HG03045 (cell line): Measurements from ENCODE around the gene GPX1.
"Not testable (repeated sequence)": the region's sequence is repeated elsewhere in the genome, so short reads cannot be mapped to it uniquely, and the experiment has no call there.

Experiments used
- ATAC-seq: cut with Tn5 transposase; IDR thresholded peaks from one replicate; pipeline ENCODE4 v1.9.1; 2021; ENCODE audit warnings: mild to moderate bottlenecking, moderate library complexity; ENCODE audit not compliant: unreplicated experiment

The GPX1 gene

GRCh38 chr3:49358884-49359225 is 702 bp upstream of the GPX1 start:
- ATAC-seq = no peak

GRCh38 chr3:49357443-49358216 is 523 bp downstream of the GPX1 start:
- ATAC-seq = not testable (repeated sequence)

GRCh38 chr3:49357095-49357442 is 1.1 kb downstream of the GPX1 start:
- ATAC-seq = not testable (repeated sequence)

- no peak for ATAC-seq
These were observed 5.2 kb downstream of the GPX1 start for GRCh38 chr3:49352890-49353421.

- no peak for ATAC-seq
These were observed 5.9 kb downstream of the GPX1 start for GRCh38 chr3:49352281-49352680.

GRCh38 chr3:49351521-49352011 is 6.6 kb downstream of the GPX1 start:
- ATAC-seq = no peak

- ATAC-seq = no peak
These were observed 8.6 kb downstream of the GPX1 start for GRCh38 chr3:49349348-49350114.

- ATAC-seq = not testable (repeated sequence)
These were observed 9.8 kb downstream of the GPX1 start for GRCh38 chr3:49348361-49348760.

- ATAC-seq = no peak
These were observed 11.3 kb downstream of the GPX1 start for GRCh38 chr3:49346797-49347251.

GRCh38 chr3:49343163-49343562 is 15.0 kb downstream of the GPX1 start:
- ATAC-seq = no peak

- no peak for ATAC-seq
These were observed 16.2 kb downstream of the GPX1 start for GRCh38 chr3:49341996-49342395.

- ATAC-seq = peak; percentile 82
These were observed 18.0 kb downstream of the GPX1 start, which contains the start of gene USP4 for GRCh38 chr3:49339941-49340800. Gene USP4, minus strand, starts transcription at chr3:49340053. Its CDS starts 29 bp downstream, at chr3:49340024.

GRCh38 chr3:49339581-49339940 is 18.6 kb downstream of the GPX1 start:
- ATAC-seq = peak; percentile 17

GRCh38 chr3:49333916-49334633 is 24.1 kb downstream of the GPX1 start:
- ATAC-seq = no peak

- no peak for ATAC-seq
These were observed 25.1 kb downstream of the GPX1 start for GRCh38 chr3:49333091-49333490.

- ATAC-seq = no peak
These were observed 29.0 kb downstream of the GPX1 start for GRCh38 chr3:49329186-49329585.

GRCh38 chr3:49328350-49328749 is 29.8 kb downstream of the GPX1 start:
- not testable (repeated sequence) for ATAC-seq

- no peak for ATAC-seq
These were observed 30.7 kb downstream of the GPX1 start for GRCh38 chr3:49327485-49327884.

GRCh38 chr3:49324768-49325167 is 33.4 kb downstream of the GPX1 start:
- no peak for ATAC-seq
